GM23338 (cell line): ENCODE measurements around the gene ZFP36. TPM values are rescaled to one million over a fixed set of nuclear protein-coding genes. Genes with fewer than 3 reads are reported as not detected.

Source experiments
- CREB1 ChIP-seq: fragments of 250-450 bp; sonication (Bioruptor Pico); IDR thresholded peaks from 2 replicates; pipeline ENCODE4 v1.5.0; 2020; ENCODE audit warnings: low read depth, mild to moderate bottlenecking, moderate library complexity
- ETS1 ChIP-seq: IDR thresholded peaks from 2 replicates; pipeline ENCODE4 v1.6.1; 2016; ENCODE audit warnings: antibody characterized with exemption
- EZH2 ChIP-seq: fragments of 200-600 bp; sonication (generic); IDR thresholded peaks from one replicate; pipeline ENCODE4 v1.8.0; 2017; ENCODE audit warnings: antibody characterized with exemption, mild to moderate bottlenecking, low read depth; ENCODE audit not compliant: unreplicated experiment
- NANOG ChIP-seq: IDR thresholded peaks from 2 replicates; pipeline ENCODE4 v1.6.1; 2016; ENCODE audit warnings: antibody characterized with exemption, borderline replicate concordance
- POLR2AphosphoS5 ChIP-seq: IDR thresholded peaks from 2 replicates; pipeline ENCODE4 v1.6.1; 2016; ENCODE audit warnings: antibody characterized with exemption, low read depth
- STAT1 ChIP-seq: IDR thresholded peaks from one replicate; pipeline ENCODE4 v1.6.1; 2016; ENCODE audit warnings: antibody characterized with exemption; ENCODE audit not compliant: unreplicated experiment
- ZNF331 ChIP-seq: fragments of 250-450 bp; sonication (Bioruptor Pico); IDR thresholded peaks from 2 replicates; pipeline ENCODE4 v1.5.0; 2020; ENCODE audit warnings: low read depth, mild to moderate bottlenecking, moderate library complexity
- ZNF462 ChIP-seq: fragments of 250-450 bp; sonication (Bioruptor Pico); IDR thresholded peaks from 2 replicates; pipeline ENCODE4 v1.5.0; 2020; ENCODE audit warnings: mild to moderate bottlenecking, moderate library complexity
- polyA plus RNA-seq: library from polyadenylated mRNA; unstranded; fragments of >200 nt; fragmentation: Nextera tagmentation; extraction: Ambion mirVana; gene quantifications from 2 replicates; pipeline ENCODE4 v1.2.1, GENCODE V29; 2016
- total RNA-seq: library from RNA; depleted of rRNA; stranded (reverse); fragments of >200 nt; shearing (Covaris generic); gene quantifications from 2 replicates; pipeline ENCODE4 v1.2.3, GENCODE V29; 2014
- TF ChIP-seq, protein P1 (sequence below), 2 experiments: fragments of 200-600 bp in 1 of 2; sonication (generic) in 1 of 2; conservative IDR thresholded peaks; 2 replicates each; pipeline versions ENCODE4 v1.5.1 to v1.6.1; 2016 to 2017; ENCODE audit warnings: antibody characterized with exemption in 2 of 2, low read depth in 2 of 2, mild to moderate bottlenecking in 2 of 2, moderate library complexity in 1 of 2

Gene ZFP36
- total and polyA plus RNA-seq, 2 experiments from 2014 or later, result 9.5 to 27.5 TPM

- no peak for TF ChIP-seq ZNF462 (CRISPR knock-in tag)
- TF ChIP-seq CREB1 (CRISPR knock-in tag), result no peak
- TF ChIP-seq, protein P1, sequence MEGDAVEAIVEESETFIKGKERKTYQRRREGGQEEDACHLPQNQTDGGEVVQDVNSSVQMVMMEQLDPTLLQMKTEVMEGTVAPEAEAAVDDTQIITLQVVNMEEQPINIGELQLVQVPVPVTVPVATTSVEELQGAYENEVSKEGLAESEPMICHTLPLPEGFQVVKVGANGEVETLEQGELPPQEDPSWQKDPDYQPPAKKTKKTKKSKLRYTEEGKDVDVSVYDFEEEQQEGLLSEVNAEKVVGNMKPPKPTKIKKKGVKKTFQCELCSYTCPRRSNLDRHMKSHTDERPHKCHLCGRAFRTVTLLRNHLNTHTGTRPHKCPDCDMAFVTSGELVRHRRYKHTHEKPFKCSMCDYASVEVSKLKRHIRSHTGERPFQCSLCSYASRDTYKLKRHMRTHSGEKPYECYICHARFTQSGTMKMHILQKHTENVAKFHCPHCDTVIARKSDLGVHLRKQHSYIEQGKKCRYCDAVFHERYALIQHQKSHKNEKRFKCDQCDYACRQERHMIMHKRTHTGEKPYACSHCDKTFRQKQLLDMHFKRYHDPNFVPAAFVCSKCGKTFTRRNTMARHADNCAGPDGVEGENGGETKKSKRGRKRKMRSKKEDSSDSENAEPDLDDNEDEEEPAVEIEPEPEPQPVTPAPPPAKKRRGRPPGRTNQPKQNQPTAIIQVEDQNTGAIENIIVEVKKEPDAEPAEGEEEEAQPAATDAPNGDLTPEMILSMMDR (conservative IDR thresholded peaks at IDR 0.05; ENCODE audit: low read depth in 2 of 2), result no peak
- no peak for TF ChIP-seq ZNF331 (CRISPR knock-in tag)
- TF ChIP-seq EZH2, result no peak
- TF ChIP-seq POLR2AphosphoS5, result no peak
- TF ChIP-seq ETS1, result no peak
- no peak for TF ChIP-seq STAT1
- no peak for TF ChIP-seq NANOG
These were observed 18.0 kb upstream of the ZFP36 start (continued) for GRCh38 chr19:39388657-39389056.
